ENCODE results near the gene SDK2.

GRCh38 chr17:73595068-73595467 lies 49.2 kb downstream of the SDK2 start:
- TF ChIP-seq EZH2 (IDR thresholded peaks at IDR 0.05; ENCODE audit: borderline replicate concordance, low read depth, low read length, poor library complexity, severe bottlenecking) (no peak), CTCF (conservative IDR thresholded peaks at IDR 0.05; ENCODE audit: low read depth, low read length) (no peak)
